ENCODE measurements around the gene TLR10. TPM values are rescaled to one million over a fixed set of nuclear protein-coding genes. Genes with fewer than 3 reads are reported as not detected.

TLR10 gene
- total and polyA plus RNA-seq, 2 of the 13 experiments (the other 11 are each of a cell fraction or from before 2014, with no cell fraction given) = not detected

DNA sequence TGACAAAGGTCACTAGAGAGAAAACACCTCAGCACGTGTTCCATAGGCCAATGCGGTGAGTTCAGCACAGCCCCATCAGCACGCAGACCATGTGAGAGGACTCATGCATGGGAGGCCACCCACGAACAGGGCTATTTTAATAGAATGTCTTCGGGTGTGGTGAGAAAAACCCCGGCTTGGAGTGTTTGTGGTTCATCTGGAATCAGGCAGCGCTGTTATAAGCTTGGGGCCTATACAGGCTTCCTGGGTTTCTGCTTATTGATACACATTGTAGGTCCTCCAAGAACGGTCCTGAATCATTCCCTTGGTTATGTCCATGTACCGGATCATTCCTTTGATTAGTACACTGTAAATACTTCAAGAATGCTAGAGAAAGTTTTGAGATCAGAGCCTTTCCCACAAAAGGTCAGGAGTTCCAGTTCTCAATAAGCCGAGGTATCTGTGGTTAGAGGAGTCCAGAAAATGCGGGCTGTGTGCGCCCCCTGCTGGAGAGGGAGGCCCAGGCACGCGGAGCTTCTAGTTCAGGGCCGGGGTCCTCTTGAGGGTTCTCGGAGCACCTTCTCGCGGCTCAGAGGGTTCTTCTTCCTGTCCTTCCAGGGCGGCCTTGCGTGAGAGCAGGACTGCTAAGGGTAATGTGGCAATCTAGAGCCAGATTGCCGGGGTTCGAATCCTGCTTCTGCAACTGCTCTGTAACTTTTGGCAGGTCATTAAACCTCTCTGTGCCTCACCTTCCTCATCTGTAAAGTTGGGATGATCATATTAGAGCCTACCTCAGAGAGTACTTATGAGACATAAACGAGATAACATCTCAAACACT, 51.8 kb downstream of the TLR10 start (continued):
- TF ChIP-seq SOX6 (IDR thresholded peaks at IDR 0.05) (no peak), SOX6 (CRISPR knock-in tag; IDR thresholded peaks at IDR 0.05) (peak; percentile 36), POGZ (CRISPR knock-in tag; IDR thresholded peaks at IDR 0.05) (peak; percentile 41; the same call in 1 of the 2 replicates), SALL2 (CRISPR knock-in tag; IDR thresholded peaks at IDR 0.05) (0 out of 2 replicates have a peak, but pooled peaks have one; percentile 33), RELA (CRISPR knock-in tag; IDR thresholded peaks at IDR 0.05) (no peak), MBD4 (IDR thresholded peaks at IDR 0.05; ENCODE audit: borderline replicate concordance, low read length) (no peak), CEBPG (CRISPR knock-in tag; IDR thresholded peaks at IDR 0.05) (no peak), HHEX (CRISPR knock-in tag; IDR thresholded peaks at IDR 0.05) (no peak), YY1 (IDR thresholded peaks at IDR 0.05; ENCODE audit: insufficient read depth, insufficient replicate concordance, low read depth, low read length) (peak; percentile 35), HNF4G (IDR thresholded peaks at IDR 0.05; ENCODE audit: borderline replicate concordance, low read depth, low read length) (0 out of 2 replicates have a peak, but pooled peaks have one; percentile 5), HNF4G (CRISPR knock-in tag; IDR thresholded peaks at IDR 0.05; ENCODE audit: borderline replicate concordance, low read depth) (no peak), ZNF350 (CRISPR knock-in tag; IDR thresholded peaks at IDR 0.05; ENCODE audit: borderline replicate concordance, low read depth) (no peak), RBFOX2 (IDR thresholded peaks at IDR 0.05; ENCODE audit: low read depth, low read length) (no peak), NR2F2 (IDR thresholded peaks at IDR 0.05; ENCODE audit: borderline replicate concordance, low read depth) (peak; percentile 17; the same call in 1 of the 2 replicates)
- TF ChIP-seq, protein P1, sequence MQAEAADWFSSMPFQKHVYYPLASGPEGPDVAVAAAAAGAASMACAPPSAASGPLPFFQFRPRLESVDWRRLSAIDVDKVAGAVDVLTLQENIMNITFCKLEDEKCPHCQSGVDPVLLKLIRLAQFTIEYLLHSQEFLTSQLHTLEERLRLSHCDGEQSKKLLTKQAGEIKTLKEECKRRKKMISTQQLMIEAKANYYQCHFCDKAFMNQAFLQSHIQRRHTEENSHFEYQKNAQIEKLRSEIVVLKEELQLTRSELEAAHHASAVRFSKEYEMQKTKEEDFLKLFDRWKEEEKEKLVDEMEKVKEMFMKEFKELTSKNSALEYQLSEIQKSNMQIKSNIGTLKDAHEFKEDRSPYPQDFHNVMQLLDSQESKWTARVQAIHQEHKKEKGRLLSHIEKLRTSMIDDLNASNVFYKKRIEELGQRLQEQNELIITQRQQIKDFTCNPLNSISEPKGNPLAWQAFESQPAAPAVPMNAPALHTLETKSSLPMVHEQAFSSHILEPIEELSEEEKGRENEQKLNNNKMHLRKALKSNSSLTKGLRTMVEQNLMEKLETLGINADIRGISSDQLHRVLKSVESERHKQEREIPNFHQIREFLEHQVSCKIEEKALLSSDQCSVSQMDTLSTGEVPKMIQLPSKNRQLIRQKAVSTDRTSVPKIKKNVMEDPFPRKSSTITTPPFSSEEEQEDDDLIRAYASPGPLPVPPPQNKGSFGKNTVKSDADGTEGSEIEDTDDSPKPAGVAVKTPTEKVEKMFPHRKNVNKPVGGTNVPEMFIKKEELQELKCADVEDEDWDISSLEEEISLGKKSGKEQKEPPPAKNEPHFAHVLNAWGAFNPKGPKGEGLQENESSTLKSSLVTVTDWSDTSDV (CRISPR knock-in tag; IDR thresholded peaks at IDR 0.05) = no peak
- TF ChIP-seq, protein P2, sequence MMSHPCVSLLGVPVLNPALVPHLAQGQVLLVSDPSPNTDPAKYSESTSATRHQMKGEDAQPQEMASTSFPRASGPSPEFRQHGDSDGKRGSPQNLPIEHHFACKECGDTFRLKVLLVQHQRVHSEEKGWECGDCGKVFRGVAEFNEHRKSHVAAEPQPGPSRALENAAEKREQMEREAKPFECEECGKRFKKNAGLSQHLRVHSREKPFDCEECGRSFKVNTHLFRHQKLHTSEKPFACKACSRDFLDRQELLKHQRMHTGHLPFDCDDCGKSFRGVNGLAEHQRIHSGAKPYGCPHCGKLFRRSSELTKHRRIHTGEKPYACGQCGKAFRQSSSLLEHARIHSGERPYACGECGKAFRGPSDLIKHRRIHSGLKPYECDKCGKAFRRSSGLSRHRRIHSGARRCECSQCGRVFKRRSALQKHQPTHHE (CRISPR knock-in tag; IDR thresholded peaks at IDR 0.05; ENCODE audit: borderline replicate concordance) = no peak
- TF ChIP-seq, protein P3, sequence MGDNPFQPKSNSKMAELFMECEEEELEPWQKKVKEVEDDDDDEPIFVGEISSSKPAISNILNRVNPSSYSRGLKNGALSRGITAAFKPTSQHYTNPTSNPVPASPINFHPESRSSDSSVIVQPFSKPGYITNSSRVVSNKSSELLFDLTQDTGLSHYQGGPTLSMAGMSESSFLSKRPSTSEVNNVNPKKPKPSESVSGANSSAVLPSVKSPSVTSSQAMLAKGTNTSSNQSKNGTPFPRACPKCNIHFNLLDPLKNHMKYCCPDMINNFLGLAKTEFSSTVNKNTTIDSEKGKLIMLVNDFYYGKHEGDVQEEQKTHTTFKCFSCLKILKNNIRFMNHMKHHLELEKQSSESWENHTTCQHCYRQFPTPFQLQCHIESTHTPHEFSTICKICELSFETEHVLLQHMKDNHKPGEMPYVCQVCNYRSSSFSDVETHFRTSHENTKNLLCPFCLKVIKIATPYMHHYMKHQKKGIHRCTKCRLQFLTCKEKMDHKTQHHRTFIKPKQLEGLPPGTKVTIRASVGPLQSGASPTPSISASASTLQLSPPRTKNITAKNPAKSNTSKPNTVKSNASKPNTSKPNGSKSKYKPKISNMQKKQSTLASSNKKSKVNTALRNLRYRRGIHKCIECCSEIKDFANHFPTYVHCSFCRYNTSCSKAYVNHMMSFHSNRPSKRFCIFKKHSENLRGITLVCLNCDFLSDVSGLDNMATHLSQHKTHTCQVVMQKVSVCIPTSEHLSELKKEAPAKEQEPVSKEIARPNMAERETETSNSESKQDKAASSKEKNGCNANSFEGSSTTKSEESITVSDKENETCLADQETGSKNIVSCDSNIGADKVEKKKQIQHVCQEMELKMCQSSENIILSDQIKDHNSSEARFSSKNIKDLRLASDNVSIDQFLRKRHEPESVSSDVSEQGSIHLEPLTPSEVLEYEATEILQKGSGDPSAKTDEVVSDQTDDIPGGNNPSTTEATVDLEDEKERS (CRISPR knock-in tag; IDR thresholded peaks at IDR 0.05) = no peak
- TF ChIP-seq, protein P4, sequence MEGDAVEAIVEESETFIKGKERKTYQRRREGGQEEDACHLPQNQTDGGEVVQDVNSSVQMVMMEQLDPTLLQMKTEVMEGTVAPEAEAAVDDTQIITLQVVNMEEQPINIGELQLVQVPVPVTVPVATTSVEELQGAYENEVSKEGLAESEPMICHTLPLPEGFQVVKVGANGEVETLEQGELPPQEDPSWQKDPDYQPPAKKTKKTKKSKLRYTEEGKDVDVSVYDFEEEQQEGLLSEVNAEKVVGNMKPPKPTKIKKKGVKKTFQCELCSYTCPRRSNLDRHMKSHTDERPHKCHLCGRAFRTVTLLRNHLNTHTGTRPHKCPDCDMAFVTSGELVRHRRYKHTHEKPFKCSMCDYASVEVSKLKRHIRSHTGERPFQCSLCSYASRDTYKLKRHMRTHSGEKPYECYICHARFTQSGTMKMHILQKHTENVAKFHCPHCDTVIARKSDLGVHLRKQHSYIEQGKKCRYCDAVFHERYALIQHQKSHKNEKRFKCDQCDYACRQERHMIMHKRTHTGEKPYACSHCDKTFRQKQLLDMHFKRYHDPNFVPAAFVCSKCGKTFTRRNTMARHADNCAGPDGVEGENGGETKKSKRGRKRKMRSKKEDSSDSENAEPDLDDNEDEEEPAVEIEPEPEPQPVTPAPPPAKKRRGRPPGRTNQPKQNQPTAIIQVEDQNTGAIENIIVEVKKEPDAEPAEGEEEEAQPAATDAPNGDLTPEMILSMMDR (CRISPR knock-in tag; IDR thresholded peaks at IDR 0.05) = peak; percentile 95
- TF ChIP-seq, protein P5, sequence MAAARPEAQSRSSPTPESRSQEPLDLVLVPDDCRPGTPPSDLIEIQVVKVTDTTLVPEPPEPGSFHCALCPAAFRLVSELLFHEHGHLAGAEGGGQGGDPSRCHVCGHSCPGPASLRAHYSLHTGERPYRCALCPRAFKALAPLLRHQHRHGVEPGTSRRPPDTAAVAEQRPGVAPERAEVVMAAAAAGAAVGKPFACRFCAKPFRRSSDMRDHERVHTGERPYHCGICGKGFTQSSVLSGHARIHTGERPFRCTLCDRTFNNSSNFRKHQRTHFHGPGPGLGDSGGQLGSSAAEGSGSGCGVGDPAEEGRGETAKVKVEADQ (CRISPR knock-in tag; IDR thresholded peaks at IDR 0.05; ENCODE audit: borderline replicate concordance) = peak; percentile 58; the same call in 1 of the 2 replicates
